ENCODE measurements around the gene RASAL1. TPM values are rescaled to one million over a fixed set of nuclear protein-coding genes. Genes with fewer than 3 reads are reported as not detected.

RASAL1 gene
- total and polyA plus RNA-seq, 9 donors, result 0.05 to 5.1 (median 1.1) TPM; not detected in 2

- intact Hi-C loops (cut with DNase I), result no loop called here
- no peaks in the 10 kb centered on the region for H3K4me1 ChIP-seq (ENCODE audit: insufficient read depth)
- no peaks in the 10 kb centered on the region for H3K36me3 ChIP-seq
- 55 to 60% (median 57%) methylated on average over 7 of the region's 7 CpGs for WGBS, 3 donors
- H3K27ac ChIP-seq, result no peak overlapping the region
- H3K27me3 ChIP-seq, result no peaks in the 10 kb centered on the region
- no peaks in the 10 kb centered on the region for H3K9me3 ChIP-seq
- no peak for DNase-seq
- TF ChIP-seq POLR2A (IDR thresholded peaks at IDR 0.05), result no peak
- no peak overlapping the region for H3K4me3 ChIP-seq
Measured at GRCh38 chr12:113109872-113110599, 25.5 kb downstream of the RASAL1 start.

DNA sequence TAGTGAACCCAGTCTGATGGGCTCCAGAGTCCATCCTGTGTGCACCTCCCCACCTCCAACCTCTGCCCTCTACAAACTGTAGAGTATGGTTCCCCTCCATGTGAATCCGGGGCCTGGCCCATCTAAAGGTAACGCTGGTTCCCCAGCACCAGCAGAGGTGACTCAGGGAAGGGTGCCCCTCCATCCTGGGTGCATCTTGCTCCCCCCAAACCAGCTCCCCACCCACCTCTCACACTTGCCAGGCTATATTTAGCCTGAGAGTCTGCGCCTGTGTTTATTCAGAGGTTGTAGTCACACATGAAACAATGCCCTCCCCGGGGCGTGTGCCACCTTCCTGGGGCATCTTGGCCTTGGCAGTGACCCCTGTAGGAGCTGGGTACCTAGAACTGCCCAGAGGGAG, 26.2 kb downstream of the RASAL1 start:
- H3K4me1 ChIP-seq (ENCODE audit: insufficient read depth), result no peaks in the 10 kb centered on the region
- no peak overlapping the region for H3K4me3 ChIP-seq
- 83 to 85% (median 84%) methylated on average over 5 of the region's 5 CpGs for WGBS, 3 donors
- H3K36me3 ChIP-seq, result no peaks in the 10 kb centered on the region
- no peak overlapping the region for H3K27ac ChIP-seq
- H3K9me3 ChIP-seq, result no peaks in the 10 kb centered on the region
- intact Hi-C loops (cut with DNase I), result no loop called here
- no peaks in the 10 kb centered on the region for H3K27me3 ChIP-seq
- no peak for DNase-seq
- no peak for TF ChIP-seq POLR2A (IDR thresholded peaks at IDR 0.05)
- TF ChIP-seq, protein P1, sequence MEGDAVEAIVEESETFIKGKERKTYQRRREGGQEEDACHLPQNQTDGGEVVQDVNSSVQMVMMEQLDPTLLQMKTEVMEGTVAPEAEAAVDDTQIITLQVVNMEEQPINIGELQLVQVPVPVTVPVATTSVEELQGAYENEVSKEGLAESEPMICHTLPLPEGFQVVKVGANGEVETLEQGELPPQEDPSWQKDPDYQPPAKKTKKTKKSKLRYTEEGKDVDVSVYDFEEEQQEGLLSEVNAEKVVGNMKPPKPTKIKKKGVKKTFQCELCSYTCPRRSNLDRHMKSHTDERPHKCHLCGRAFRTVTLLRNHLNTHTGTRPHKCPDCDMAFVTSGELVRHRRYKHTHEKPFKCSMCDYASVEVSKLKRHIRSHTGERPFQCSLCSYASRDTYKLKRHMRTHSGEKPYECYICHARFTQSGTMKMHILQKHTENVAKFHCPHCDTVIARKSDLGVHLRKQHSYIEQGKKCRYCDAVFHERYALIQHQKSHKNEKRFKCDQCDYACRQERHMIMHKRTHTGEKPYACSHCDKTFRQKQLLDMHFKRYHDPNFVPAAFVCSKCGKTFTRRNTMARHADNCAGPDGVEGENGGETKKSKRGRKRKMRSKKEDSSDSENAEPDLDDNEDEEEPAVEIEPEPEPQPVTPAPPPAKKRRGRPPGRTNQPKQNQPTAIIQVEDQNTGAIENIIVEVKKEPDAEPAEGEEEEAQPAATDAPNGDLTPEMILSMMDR (IDR thresholded peaks at IDR 0.05), result no peak
- TF ChIP-seq EP300 (IDR thresholded peaks at IDR 0.05), result no peak

GRCh38 chr12:113108308-113108707, 27.3 kb downstream of the RASAL1 start:
- Histone ChIP-seq H3K4me1 (ENCODE audit: insufficient read depth) (no peaks in the 10 kb centered on the region), H3K9me3 (no peaks in the 10 kb centered on the region), H3K4me3 (no peak overlapping the region), H3K36me3 (no peaks in the 10 kb centered on the region), H3K27ac (no peak overlapping the region), H3K27me3 (no peaks in the 10 kb centered on the region)
- TF ChIP-seq EP300 (IDR thresholded peaks at IDR 0.05) (no peak), POLR2A (IDR thresholded peaks at IDR 0.05) (no peak)
- TF ChIP-seq, protein P1 (IDR thresholded peaks at IDR 0.05), result no peak
- intact Hi-C loops (cut with DNase I), result no loop called here
- DNase-seq, result no peak
- WGBS, 3 donors, result 86 to 96% (median 96%) methylated on average over 4 of the region's 4 CpGs

GRCh38 chr12:113106361-113106760, 29.2 kb downstream of the RASAL1 start:
- no peak overlapping the region for H3K4me3 ChIP-seq
- no peaks in the 10 kb centered on the region for H3K9me3 ChIP-seq
- no peaks in the 10 kb centered on the region for H3K27me3 ChIP-seq
- no peaks in the 10 kb centered on the region for H3K36me3 ChIP-seq
- TF ChIP-seq, protein P1 (IDR thresholded peaks at IDR 0.05), result no peak
- WGBS, 3 donors, result 50 to 71% (median 69%) methylated on average over 1 of the region's 1 CpG
- no peak for DNase-seq
- H3K27ac ChIP-seq, result no peak overlapping the region
- intact Hi-C loops (cut with DNase I), result no loop called here
- no peaks in the 10 kb centered on the region for H3K4me1 ChIP-seq (ENCODE audit: insufficient read depth)

GRCh38 chr12:113105606-113106271, 29.8 kb downstream of the RASAL1 start:
- intact Hi-C loops (cut with DNase I), result no loop called here
- H3K4me1 ChIP-seq (ENCODE audit: insufficient read depth), result no peaks in the 10 kb centered on the region

More at GRCh38 chr12:113105606-113106271, 29.8 kb downstream of the RASAL1 start:
- no peak for DNase-seq
- Histone ChIP-seq H3K27me3 (no peaks in the 10 kb centered on the region), H3K9me3 (no peaks in the 10 kb centered on the region), H3K4me3 (no peak overlapping the region), H3K27ac (no peak overlapping the region), H3K36me3 (no peaks in the 10 kb centered on the region)
- WGBS, 3 donors, result 79 to 87% (median 87%) methylated on average over 15 of the region's 15 CpGs
- TF ChIP-seq, protein P1 (IDR thresholded peaks at IDR 0.05), result no peak
- TF ChIP-seq EP300 (IDR thresholded peaks at IDR 0.05) (no peak), POLR2A (IDR thresholded peaks at IDR 0.05) (no peak)
